Measurements from ENCODE around the gene APCDD1L.
"Not testable (repeated sequence)": the region's sequence is repeated elsewhere in the genome, so short reads cannot be mapped to it uniquely, and the experiment has no call there.

APCDD1L gene

GRCh38 chr20:58544891-58545290 is 29.7 kb upstream of the APCDD1L start:
- DNase-seq (ENCODE audit: low read depth): no peak
- no peak for TF ChIP-seq CTCF (conservative IDR thresholded peaks at IDR 0.05; ENCODE audit: control insufficient read depth, insufficient read depth, low read depth, low read length)
- H3K4me3 ChIP-seq (ENCODE audit: control insufficient read depth, low read depth, low read length): no peak overlapping the region

- no peak for TF ChIP-seq CTCF (conservative IDR thresholded peaks at IDR 0.05; ENCODE audit: control insufficient read depth, insufficient read depth, low read depth, low read length)
- no peak overlapping the region for H3K4me3 ChIP-seq (ENCODE audit: control insufficient read depth, low read depth, low read length)
- DNase-seq (ENCODE audit: low read depth): no peak
Measured at GRCh38 chr20:58544286-58544685, 29.1 kb upstream of the APCDD1L start.

GRCh38 chr20:58543274-58543673 is 28.1 kb upstream of the APCDD1L start:
- no peak for TF ChIP-seq CTCF (conservative IDR thresholded peaks at IDR 0.05; ENCODE audit: control insufficient read depth, insufficient read depth, low read depth, low read length)
- H3K4me3 ChIP-seq (ENCODE audit: control insufficient read depth, low read depth, low read length): no peak overlapping the region
- no peak for DNase-seq (ENCODE audit: low read depth)

GRCh38 chr20:58542411-58543095 is 27.4 kb upstream of the APCDD1L start:
- no peak overlapping the region for H3K4me3 ChIP-seq (ENCODE audit: control insufficient read depth, low read depth, low read length)
- TF ChIP-seq CTCF (conservative IDR thresholded peaks at IDR 0.05; ENCODE audit: control insufficient read depth, insufficient read depth, low read depth, low read length): no peak
- DNase-seq (ENCODE audit: low read depth): peak; percentile 63

GRCh38 chr20:58542034-58542410 is 26.8 kb upstream of the APCDD1L start:
- peak; percentile 78 for DNase-seq (ENCODE audit: low read depth)
- H3K4me3 ChIP-seq (ENCODE audit: control insufficient read depth, low read depth, low read length): not testable (repeated sequence)

- DNase-seq (ENCODE audit: low read depth): peak; percentile 55
- TF ChIP-seq CTCF (conservative IDR thresholded peaks at IDR 0.05; ENCODE audit: control insufficient read depth, insufficient read depth, low read depth, low read length): no peak
Measured at GRCh38 chr20:58538752-58539151, 23.6 kb upstream of the APCDD1L start.

GRCh38 chr20:58537831-58538230 is 22.6 kb upstream of the APCDD1L start:
- no peak overlapping the region for H3K4me3 ChIP-seq (ENCODE audit: control insufficient read depth, low read depth, low read length)
- no peak for TF ChIP-seq CTCF (conservative IDR thresholded peaks at IDR 0.05; ENCODE audit: control insufficient read depth, insufficient read depth, low read depth, low read length)
- DNase-seq (ENCODE audit: low read depth): no peak

More at GRCh38 chr20:58538752-58539151, 23.6 kb upstream of the APCDD1L start:
- no peak overlapping the region for H3K4me3 ChIP-seq (ENCODE audit: control insufficient read depth, low read depth, low read length)

All from fibroblast of mammary gland (primary cell).